ACC112 (cell line): ENCODE results near the gene CDC42SE1.
A peak's percentile ranks its signal among the peaks of the same experiment; 100 is the strongest.
"Not testable (repeated sequence)": the region's sequence is repeated elsewhere in the genome, so short reads cannot be mapped to it uniquely, and the experiment has no call there.

Experiments used
- H2AFZ ChIP-seq: fragments of 200-600 bp; sonication (generic); one replicate; pipeline ENCODE4 v1.6.0; 2017; ENCODE audit warnings: antibody characterized with exemption, low read length; ENCODE audit not compliant: unreplicated experiment
- H3K27ac ChIP-seq: fragments of 200-600 bp; sonication (generic); 2 replicates; pipeline ENCODE4 v1.5.1; 2014; ENCODE audit warnings: low read depth, mild to moderate bottlenecking, antibody characterized with exemption, low read length, moderate library complexity
- H3K27me3 ChIP-seq: fragments of 200-600 bp; sonication (generic); 2 replicates; pipeline ENCODE4 v1.6.1; 2014; ENCODE audit warnings: mild to moderate bottlenecking, antibody characterized with exemption, low read length, moderate library complexity, mixed read lengths; ENCODE audit not compliant: insufficient read depth
- H3K36me3 ChIP-seq: fragments of 200-600 bp; sonication (generic); 2 replicates; pipeline ENCODE4 v1.6.1; 2016; ENCODE audit warnings: mild to moderate bottlenecking, antibody characterized with exemption, low read length, moderate library complexity, mixed read lengths; ENCODE audit not compliant: insufficient read depth
- H3K4me1 ChIP-seq: fragments of 200-600 bp; sonication (generic); one replicate; pipeline ENCODE4 v1.6.1; 2016; ENCODE audit warnings: low read length, mixed read lengths; ENCODE audit not compliant: insufficient read depth, unreplicated experiment, control insufficient read depth
- H3K4me3 ChIP-seq: fragments of 200-600 bp; sonication (generic); 2 replicates; pipeline ENCODE4 v1.5.1; 2014; ENCODE audit warnings: mild to moderate bottlenecking, low read depth, low read length
- H3K79me2 ChIP-seq: fragments of 200-600 bp; sonication (generic); one replicate; pipeline ENCODE4 v1.6.0; 2016; ENCODE audit warnings: low read length; ENCODE audit not compliant: control insufficient read depth, unreplicated experiment, insufficient read depth

The CDC42SE1 gene

GRCh38 chr1:151059109-151060006 is at the start of gene CDC42SE1:
CDC42SE1 (minus strand) TSS chr1:151059622; CDS start chr1:151055730, 3,892 bp downstream.
- peak within 1 kb of the TSS; percentile 53 for H2AFZ ChIP-seq
- peak within 1 kb of the TSS; percentile 99 for H3K27ac ChIP-seq
- H3K36me3 ChIP-seq: peaks cover 13% of the 10 kb centered on the region
- H3K4me1 ChIP-seq: peaks cover 33% of the 10 kb centered on the region
- H3K27me3 ChIP-seq: no peaks in the 10 kb centered on the region
- peak within 1 kb of the TSS; percentile 83 for H3K4me3 ChIP-seq
- H3K79me2 ChIP-seq: peaks cover 95% of the 10 kb centered on the region

GRCh38 chr1:151108331-151108730 is 48.9 kb upstream of the CDC42SE1 start:
- Histone ChIP-seq H3K79me2 (no peaks in the 10 kb centered on the region), H3K27ac (no peak overlapping the region), H3K4me1 (peaks cover 14% of the 10 kb centered on the region), H2AFZ (no peak overlapping the region), H3K4me3 (no peak overlapping the region), H3K36me3 (no peaks in the 10 kb centered on the region), H3K27me3 (no peaks in the 10 kb centered on the region)

GRCh38 chr1:151106894-151107293 is 47.5 kb upstream of the CDC42SE1 start:
- H3K27ac ChIP-seq: peak overlapping the region; percentile 77
- H3K4me1 ChIP-seq: peaks cover 14% of the 10 kb centered on the region
- no peaks in the 10 kb centered on the region for H3K36me3 ChIP-seq
- no peaks in the 10 kb centered on the region for H3K79me2 ChIP-seq
- H3K27me3 ChIP-seq: no peaks in the 10 kb centered on the region
- peak overlapping the region; percentile 34 for H2AFZ ChIP-seq
- H3K4me3 ChIP-seq: peak overlapping the region; percentile 11; the same call in 1 of the 2 replicates

GRCh38 chr1:151104630-151105029 is 45.2 kb upstream of the CDC42SE1 start:
- no peaks in the 10 kb centered on the region for H3K36me3 ChIP-seq
- H2AFZ ChIP-seq: no peak overlapping the region
- H3K27ac ChIP-seq: no peak overlapping the region
- no peaks in the 10 kb centered on the region for H3K79me2 ChIP-seq
- H3K27me3 ChIP-seq: no peaks in the 10 kb centered on the region
- no peak overlapping the region for H3K4me3 ChIP-seq
- H3K4me1 ChIP-seq: peaks cover 14% of the 10 kb centered on the region

- Histone ChIP-seq H3K4me3 (no peak overlapping the region), H3K36me3 (no peaks in the 10 kb centered on the region), H3K79me2 (no peaks in the 10 kb centered on the region), H3K4me1 (peaks cover 9% of the 10 kb centered on the region), H2AFZ (no peak overlapping the region), H3K27ac (no peak overlapping the region), H3K27me3 (no peaks in the 10 kb centered on the region)
Observed at GRCh38 chr1:151098126-151098525, 38.7 kb upstream of the CDC42SE1 start.

- not testable (repeated sequence) for H2AFZ ChIP-seq, H3K79me2 ChIP-seq, H3K27me3 ChIP-seq, H3K4me3 ChIP-seq, H3K36me3 ChIP-seq, H3K4me1 ChIP-seq
- 0 out of 2 replicates have a peak overlapping the region, but pooled peaks have one; percentile 6 for H3K27ac ChIP-seq
Observed at GRCh38 chr1:151097426-151097825, 38.0 kb upstream of the CDC42SE1 start.

GRCh38 chr1:151085953-151086559 is 26.6 kb upstream of the CDC42SE1 start:
- no peak overlapping the region for H2AFZ ChIP-seq
- no peaks in the 10 kb centered on the region for H3K79me2 ChIP-seq
- H3K36me3 ChIP-seq: no peaks in the 10 kb centered on the region
- H3K4me3 ChIP-seq: no peak overlapping the region
- no peaks in the 10 kb centered on the region for H3K27me3 ChIP-seq
- no peak overlapping the region for H3K27ac ChIP-seq
- no peaks in the 10 kb centered on the region for H3K4me1 ChIP-seq

GRCh38 chr1:151072224-151072623 is 12.8 kb upstream of the CDC42SE1 start:
- H3K4me3 ChIP-seq: peak overlapping the region; percentile 87; the same call in 1 of the 2 replicates

GRCh38 chr1:151070474-151071276 is 11.3 kb upstream of the CDC42SE1 start, which contains the start of gene GABPB2:
GABPB2 (plus strand) TSS chr1:151070761; CDS start chr1:151088190, 17,429 bp downstream.
- H2AFZ ChIP-seq: peak within 1 kb of the TSS; percentile 48

More at GRCh38 chr1:151072224-151072623, 12.8 kb upstream of the CDC42SE1 start:
- H3K36me3 ChIP-seq: peaks cover 3% of the 10 kb centered on the region; the same call in 1 of the 2 replicates
- H2AFZ ChIP-seq: no peak overlapping the region
- H3K27me3 ChIP-seq: no peaks in the 10 kb centered on the region
- H3K27ac ChIP-seq: peak overlapping the region; percentile 97; the same call in 1 of the 2 replicates
- peaks cover 25% of the 10 kb centered on the region for H3K79me2 ChIP-seq
- peaks cover 24% of the 10 kb centered on the region for H3K4me1 ChIP-seq

GRCh38 chr1:151069103-151069486 is 9.7 kb upstream of the CDC42SE1 start:
- H3K79me2 ChIP-seq: peaks cover 52% of the 10 kb centered on the region

More at GRCh38 chr1:151070474-151071276, 11.3 kb upstream of the CDC42SE1 start, which contains the start of gene GABPB2:
- peak within 1 kb of the TSS; percentile 97 for H3K27ac ChIP-seq
- peaks cover 36% of the 10 kb centered on the region for H3K79me2 ChIP-seq
- H3K4me3 ChIP-seq: peak within 1 kb of the TSS; percentile 87
- H3K36me3 ChIP-seq: peaks cover 3% of the 10 kb centered on the region; the same call in 1 of the 2 replicates
- H3K4me1 ChIP-seq: peaks cover 24% of the 10 kb centered on the region
- no peaks in the 10 kb centered on the region for H3K27me3 ChIP-seq

More at GRCh38 chr1:151069103-151069486, 9.7 kb upstream of the CDC42SE1 start:
- Histone ChIP-seq H2AFZ (no peak overlapping the region), H3K27ac (peak overlapping the region; percentile 97), H3K36me3 (peaks cover 3% of the 10 kb centered on the region; the same call in 1 of the 2 replicates), H3K4me3 (no peak overlapping the region), H3K27me3 (no peaks in the 10 kb centered on the region), H3K4me1 (peaks cover 24% of the 10 kb centered on the region)
